Adrenal gland (tissue), 12 donors: ENCODE data around the gene DUS1L. TPM values are rescaled to one million over a fixed set of nuclear protein-coding genes. Genes with fewer than 3 reads are reported as not detected.

Experiments used
- DNase-seq, 7 donors: peaks; one replicate each; pipeline ENCODE4 v3.0.0-alpha.2; 2019 to 2020
- H3K27ac ChIP-seq, 5 donors: fragments of 200-600 bp; sonication (generic) in 4 of 5; 1 replicate in 3 of 5; 2 replicates in 2 of 5; pipeline versions ENCODE4 v1.5.1 to v1.8.0; 2016 to 2020; ENCODE audit warnings: mild to moderate bottlenecking in 1 of 5
- H3K27me3 ChIP-seq: fragments of 200-600 bp; 2 replicates; pipeline ENCODE4 v1.8.0; 2021
- H3K36me3 ChIP-seq, 2 donors: fragments of 200-600 bp; replicated peaks in 1 of 2; 1 replicate in 1 of 2; 2 replicates in 1 of 2; pipeline versions ENCODE4 v1.5.1 to v1.8.0; 2018 to 2022
- H3K4me1 ChIP-seq, 2 donors: fragments of 200-600 bp; replicated peaks in 1 of 2; 1 replicate in 1 of 2; 2 replicates in 1 of 2; pipeline versions ENCODE4 v1.5.1 to v1.8.0; 2018 to 2021
- H3K4me3 ChIP-seq, 4 donors: fragments of 200-600 bp; sonication (generic) in 3 of 4; one replicate each; pipeline ENCODE4 v1.5.1; 2016 to 2018
- H3K9me3 ChIP-seq, 3 donors: fragments of 200-600 bp; sonication (generic) in 1 of 3; replicated peaks in 1 of 3; 1 replicate in 2 of 3; 2 replicates in 1 of 3; pipeline versions ENCODE4 v1.5.1 to v1.8.0; 2016 to 2021
- CTCF ChIP-seq, 6 experiments: fragments of 450-650 bp in 4 of 6; fragments of 200-600 bp in 2 of 6; sonication (generic) in 1 of 6; IDR thresholded peaks; 1 replicate in 5 of 6; 2 replicates in 1 of 6; pipeline versions ENCODE4 v1.5.1 to v1.8.0; 2016 to 2021; ENCODE audit warnings: antibody characterized with exemption in 6 of 6, mild to moderate bottlenecking in 2 of 6, moderate library complexity in 1 of 6
- POLR2A ChIP-seq, 2 donors: fragments of 450-650 bp; IDR thresholded peaks; one replicate each; pipeline ENCODE4 v1.6.1; 2017; ENCODE audit warnings: antibody characterized with exemption in 2 of 2, mild to moderate bottlenecking in 2 of 2, moderate library complexity in 1 of 2
- WGBS, 4 donors: extraction: QIAGEN DNeasy Blood & Tissue Kit in 2 of 4; methylation state at CpG; one replicate each; pipeline versions ENCODE4 v1.1.5 to v1.1.7; 2013 to 2017; 5-methylcytosine and 5-hydroxymethylcytosine counted together
- intact Hi-C, 2 donors: fragments of 100-400 bp; cut with DNase I; formaldehyde crosslinking; loops; one replicate each; pipeline versions ENCODE4 v1.14.1 to v1.15.0; 2022 to 2023
- polyA plus RNA-seq, 3 donors: library from polyadenylated mRNA; stranded (reverse); fragments of 200-250 nt in 2 of 3; fragments of 350-450 nt in 1 of 3; fragmentation: Illumina TruSeq in 1 of 3; extraction: RNeasy Lipid Tissue Mini Kit (QIAGEN cat#74804) in 1 of 3; gene quantifications; one replicate each; pipeline ENCODE4 v1.2.3, GENCODE V29; 2013 to 2014
- total RNA-seq, 9 donors: library from RNA; depleted of rRNA in 4 of 9; stranded (reverse); fragments of >200 nt in 4 of 9; fragments of 120-200 nt in 1 of 9; fragmentation: NEBNext Ultra II Directional in 1 of 9; extraction: Animal tissue kit (Norgen Biotek cat#: 25700) in 1 of 9; gene quantifications; one replicate each; pipeline versions ENCODE4 v1.1.0 to v1.2.4, GENCODE V29; 2013 to 2023
- donor health status: healthy with polysubstance abuse.
- donor health status: Bipolar disorder and iron deficiency.
- donor health status: DM: yes; HTN: yes; CAD: no.
- donor health status: DM: no; HTN: no; CAD: no.
- donor health status: DM: no; HTN: no; CAD: no.
- donor health status: DM: yes; HTN: yes; CAD: no.

DUS1L gene
- total and polyA plus RNA-seq, 12 donors: 38.5 to 397 (median 75.7) TPM

- H3K4me3 ChIP-seq: no peak overlapping the region
- no peak for DNase-seq
- no peaks in the 10 kb centered on the region for H3K27me3 ChIP-seq
- H3K27ac ChIP-seq: no peak overlapping the region
- intact Hi-C loops: no loop called here
- peaks cover 18 to 24% of the 10 kb centered on the region in 2 donors for H3K4me1 ChIP-seq
- no peaks in the 10 kb centered on the region for H3K9me3 ChIP-seq
- H3K36me3 ChIP-seq: peaks cover 0 to 51% of the 10 kb centered on the region in 2 donors
- WGBS, 4 donors: 71 to 86% (median 76%) methylated on average over 9 to 24 of the region's 24 CpGs
- TF ChIP-seq POLR2A (IDR thresholded peaks at IDR 0.05) (no peak), CTCF (IDR thresholded peaks at IDR 0.05) (no peak)
These were observed 3.3 kb downstream of the DUS1L start for GRCh38 chr17:82062076-82062983.

- no peaks in the 10 kb centered on the region for H3K27me3 ChIP-seq
- H3K27ac ChIP-seq: no peak overlapping the region
- intact Hi-C loops: no loop called here
- TF ChIP-seq CTCF (IDR thresholded peaks at IDR 0.05) (no peak), POLR2A (IDR thresholded peaks at IDR 0.05) (no peak)
- WGBS, 4 donors: 88 to 89% (median 88%) methylated on average over 23 to 34 of the region's 34 CpGs; no CpG with 5 or more reads in 1 of the 4 donors
- no peaks in the 10 kb centered on the region for H3K9me3 ChIP-seq
- H3K36me3 ChIP-seq: peaks cover 0 to 62% of the 10 kb centered on the region in 2 donors
- no peak overlapping the region for H3K4me3 ChIP-seq
- peaks cover 23 to 30% of the 10 kb centered on the region in 2 donors for H3K4me1 ChIP-seq
- DNase-seq: no peak
These were observed 4.3 kb downstream of the DUS1L start for GRCh38 chr17:82061047-82061925.

GRCh38 chr17:82060614-82061013 is 5.0 kb downstream of the DUS1L start:
- peak in 1 of 7 donors; percentile 4 for DNase-seq
- intact Hi-C loops: no loop called here
- Histone ChIP-seq H3K27me3 (no peaks in the 10 kb centered on the region), H3K27ac (no peak overlapping the region), H3K36me3 (peaks cover 0 to 69% of the 10 kb centered on the region in 2 donors), H3K4me3 (no peak overlapping the region), H3K9me3 (no peaks in the 10 kb centered on the region), H3K4me1 (peaks cover 18 to 24% of the 10 kb centered on the region in 2 donors)
- TF ChIP-seq CTCF (IDR thresholded peaks at IDR 0.05) (no peak), POLR2A (IDR thresholded peaks at IDR 0.05) (no peak)
- WGBS, 4 donors: 77 to 88% (median 86%) methylated on average over 7 to 14 of the region's 14 CpGs

- H3K27me3 ChIP-seq: no peaks in the 10 kb centered on the region
- no peak for TF ChIP-seq CTCF (IDR thresholded peaks at IDR 0.05)
- TF ChIP-seq POLR2A (IDR thresholded peaks at IDR 0.05): no peak
- intact Hi-C loops: no loop called here
- WGBS, 4 donors: 79 to 88% (median 82%) methylated on average over 7 to 16 of the region's 16 CpGs
- no peak overlapping the region for H3K4me3 ChIP-seq
- DNase-seq: peak in 1 of 7 donors; percentile 3
- H3K4me1 ChIP-seq: peaks cover 17 to 23% of the 10 kb centered on the region in 2 donors
- no peaks in the 10 kb centered on the region for H3K9me3 ChIP-seq
- no peak overlapping the region for H3K27ac ChIP-seq
- peaks cover 0 to 75% of the 10 kb centered on the region in 2 donors for H3K36me3 ChIP-seq
These were observed 5.6 kb downstream of the DUS1L start for GRCh38 chr17:82060001-82060380.
